H1 (cell line): ENCODE results near the gene UBR7.

ENCODE experiments used
- TAF1 ChIP-seq: IDR thresholded peaks from 2 replicates; pipeline ENCODE4 v1.6.1; 2011; ENCODE audit warnings: mild to moderate bottlenecking, low read depth, low read length
- TBP ChIP-seq: IDR thresholded peaks from 2 replicates; pipeline ENCODE4 v1.6.1; 2011; ENCODE audit warnings: low read depth, low read length, improper control_type of control experiment
- TF ChIP-seq, protein P1 (sequence below): IDR thresholded peaks from 2 replicates; pipeline ENCODE4 v1.6.1; 2012; ENCODE audit warnings: inconsistent platforms

DNA sequence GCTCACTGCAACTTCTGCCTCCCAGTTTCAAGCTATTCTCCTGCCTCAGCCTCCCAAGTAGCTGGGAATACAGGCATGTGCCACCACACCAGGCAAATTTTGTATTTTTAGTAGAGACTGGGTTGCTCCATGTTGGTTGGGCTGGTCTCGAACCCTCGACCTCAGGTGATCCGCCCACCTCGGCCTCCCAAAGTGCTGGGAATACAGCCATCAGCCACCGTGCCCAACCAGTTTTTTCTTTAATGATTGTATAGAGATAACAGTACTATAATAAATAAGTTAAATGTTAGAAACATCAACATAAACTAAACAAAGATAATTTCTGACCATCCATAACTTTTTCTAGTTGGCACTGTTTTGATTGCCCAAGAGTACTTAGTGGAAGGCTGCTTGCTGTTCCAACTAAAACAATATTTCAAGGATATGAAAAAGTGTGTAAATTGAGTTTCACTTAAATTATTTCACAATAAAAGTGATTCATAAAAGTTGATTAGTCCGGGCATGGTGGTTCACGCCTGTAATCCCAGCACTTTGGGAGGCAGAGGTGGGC, 5.8 kb upstream of the UBR7 start:
- TF ChIP-seq TAF1, result no peak
- TF ChIP-seq, protein P1, sequence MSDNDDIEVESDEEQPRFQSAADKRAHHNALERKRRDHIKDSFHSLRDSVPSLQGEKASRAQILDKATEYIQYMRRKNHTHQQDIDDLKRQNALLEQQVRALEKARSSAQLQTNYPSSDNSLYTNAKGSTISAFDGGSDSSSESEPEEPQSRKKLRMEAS, result no peak
- no peak for TF ChIP-seq TBP
